HEK293T (cell line): ENCODE results near the gene IL25.
"Not testable (repeated sequence)": the region's sequence is repeated elsewhere in the genome, so short reads cannot be mapped to it uniquely, and the experiment has no call there.

Experiments
- CTCF ChIA-PET: fragments of 350-600 bp; formaldehyde crosslinking; extraction: SDS; loops from one replicate; lab custom pipeline; 2021; ENCODE audit warnings: antibody characterized with exemption, inconsistent platforms; lab: Yijun Ruan, JAX
- POLR2A ChIA-PET: fragments of 350-600 bp; formaldehyde crosslinking; extraction: SDS; loops from one replicate; lab custom pipeline; 2020; ENCODE audit warnings: antibody characterized with exemption, inconsistent platforms; lab: Yijun Ruan, JAX
- DNase-seq: peaks from one replicate; pipeline ENCODE4 v3.0.0; 2012; ENCODE audit warnings: mixed read lengths; ENCODE audit errors: extremely low spot score
- ARNT ChIP-seq: fragments of 450-650 bp; IDR thresholded peaks from 2 replicates; pipeline ENCODE4 v1.6.1; 2017; ENCODE audit warnings: mild to moderate bottlenecking
- BHLHE40 ChIP-seq: fragments of 450-650 bp; IDR thresholded peaks from 2 replicates; pipeline ENCODE4 v1.6.1; 2016; ENCODE audit warnings: mild to moderate bottlenecking, moderate library complexity, borderline replicate concordance
- CTBP1 ChIP-seq: fragments of 450-650 bp; IDR thresholded peaks from 2 replicates; pipeline ENCODE4 v1.6.1; 2016; ENCODE audit warnings: borderline replicate concordance
- ELF4 ChIP-seq: fragments of 450-650 bp; IDR thresholded peaks from 2 replicates; pipeline ENCODE4 v1.6.1; 2017; ENCODE audit warnings: antibody characterized with exemption
- FOXA1 ChIP-seq: fragments of 450-650 bp; IDR thresholded peaks from 2 replicates; pipeline ENCODE4 v1.6.1; 2016; ENCODE audit warnings: mild to moderate bottlenecking
- FOXK2 ChIP-seq: fragments of 450-650 bp; IDR thresholded peaks from 2 replicates; pipeline ENCODE4 v1.6.1; 2016; ENCODE audit warnings: mild to moderate bottlenecking
- FOXM1 ChIP-seq: fragments of 450-650 bp; IDR thresholded peaks from 2 replicates; pipeline ENCODE4 v1.6.1; 2017; ENCODE audit warnings: mild to moderate bottlenecking, borderline replicate concordance
- HDGF ChIP-seq: fragments of 450-650 bp; IDR thresholded peaks from 2 replicates; pipeline ENCODE4 v1.6.1; 2017; ENCODE audit warnings: antibody characterized with exemption, borderline replicate concordance
- L3MBTL2 ChIP-seq: fragments of 450-650 bp; conservative IDR thresholded peaks from 2 replicates; pipeline ENCODE4 v1.6.1; 2016; ENCODE audit warnings: mild to moderate bottlenecking
- LEF1 ChIP-seq: fragments of 450-650 bp; IDR thresholded peaks from 2 replicates; pipeline ENCODE4 v1.6.1; 2017; ENCODE audit warnings: mild to moderate bottlenecking, borderline replicate concordance
- NFRKB ChIP-seq: fragments of 450-650 bp; IDR thresholded peaks from 2 replicates; pipeline ENCODE4 v1.6.1; 2016; ENCODE audit warnings: mild to moderate bottlenecking, moderate library complexity
- SP1 ChIP-seq: fragments of 450-650 bp; IDR thresholded peaks from 2 replicates; pipeline ENCODE4 v1.6.1; 2017
- SUZ12 ChIP-seq: fragments of 450-650 bp; IDR thresholded peaks from 2 replicates; pipeline ENCODE4 v1.6.1; 2016; ENCODE audit warnings: mild to moderate bottlenecking
- TARDBP ChIP-seq: fragments of 450-650 bp; IDR thresholded peaks from 2 replicates; pipeline ENCODE4 v1.6.1; 2016
- ZNF384 ChIP-seq: fragments of 450-650 bp; IDR thresholded peaks from 2 replicates; pipeline ENCODE4 v1.6.1; 2016
- TF ChIP-seq, protein P1 (sequence below): fragments of 450-650 bp; IDR thresholded peaks from 2 replicates; pipeline ENCODE4 v1.6.1; 2016

IL25 gene

DNA sequence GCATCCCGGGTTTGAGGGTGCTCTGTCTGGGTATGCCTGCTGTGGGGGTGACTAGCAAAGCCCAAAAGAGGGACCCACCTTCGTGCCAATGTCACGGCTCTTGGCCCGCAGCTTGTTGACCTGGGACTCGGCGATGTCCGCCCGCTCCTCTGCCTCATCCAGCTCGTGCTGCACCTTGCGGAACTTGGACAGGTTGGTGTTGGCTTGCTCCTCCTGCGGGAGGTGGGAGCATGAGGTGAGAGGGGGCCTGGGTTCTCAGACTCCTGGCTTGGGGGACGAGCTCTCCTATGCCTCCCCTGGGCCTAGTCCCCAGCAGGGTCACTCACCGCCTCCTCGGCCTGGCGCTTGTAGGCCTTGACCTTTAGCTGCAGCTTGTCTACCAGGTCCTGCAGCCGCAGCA is 41.1 kb downstream of the IL25 start:
- DNase-seq, result no peak
- CTCF ChIA-PET, result interaction anchor here (0.6 kb wide), 1 partner anchor 11 kb away, joined by 3 read pairs; no protein-coding TSS in a partner anchor
- POLR2A ChIA-PET, result no interaction called here
- TF ChIP-seq FOXA1, result no peak
- no peak for TF ChIP-seq FOXK2
- no peak for TF ChIP-seq CTBP1

DNA sequence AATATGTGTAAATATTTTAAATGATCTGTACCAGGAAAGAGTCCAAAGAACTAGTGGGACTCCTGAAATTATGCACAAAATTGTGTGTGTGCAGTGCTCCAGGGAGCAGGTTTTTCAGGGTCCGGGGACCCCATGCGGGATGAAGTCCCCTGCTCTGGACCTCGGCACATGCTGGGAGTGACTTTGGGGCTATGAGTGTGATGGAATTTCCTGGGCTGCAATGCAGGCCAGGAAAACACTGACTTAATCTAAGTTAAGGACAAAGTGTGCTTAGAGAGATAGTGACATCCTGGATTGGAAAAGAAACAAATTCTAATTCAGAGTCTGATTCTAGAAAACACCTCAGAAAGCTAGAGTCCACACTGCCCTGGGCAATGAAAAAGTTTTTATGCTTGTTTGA is 41.6 kb downstream of the IL25 start:
- no peak for DNase-seq
- TF ChIP-seq ARNT (no peak), SP1 (no peak), FOXM1 (no peak), ZNF384 (no peak), L3MBTL2 (no peak), SUZ12 (no peak), NFRKB (no peak), LEF1 (no peak), TARDBP (no peak), HDGF (no peak), CTBP1 (no peak), FOXK2 (no peak), FOXA1 (no peak), ELF4 (no peak), BHLHE40 (no peak)
- TF ChIP-seq, protein P1, sequence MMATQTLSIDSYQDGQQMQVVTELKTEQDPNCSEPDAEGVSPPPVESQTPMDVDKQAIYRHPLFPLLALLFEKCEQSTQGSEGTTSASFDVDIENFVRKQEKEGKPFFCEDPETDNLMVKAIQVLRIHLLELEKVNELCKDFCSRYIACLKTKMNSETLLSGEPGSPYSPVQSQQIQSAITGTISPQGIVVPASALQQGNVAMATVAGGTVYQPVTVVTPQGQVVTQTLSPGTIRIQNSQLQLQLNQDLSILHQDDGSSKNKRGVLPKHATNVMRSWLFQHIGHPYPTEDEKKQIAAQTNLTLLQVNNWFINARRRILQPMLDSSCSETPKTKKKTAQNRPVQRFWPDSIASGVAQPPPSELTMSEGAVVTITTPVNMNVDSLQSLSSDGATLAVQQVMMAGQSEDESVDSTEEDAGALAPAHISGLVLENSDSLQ, result no peak
- CTCF ChIA-PET, result no interaction called here
- POLR2A ChIA-PET, result no interaction called here

DNA sequence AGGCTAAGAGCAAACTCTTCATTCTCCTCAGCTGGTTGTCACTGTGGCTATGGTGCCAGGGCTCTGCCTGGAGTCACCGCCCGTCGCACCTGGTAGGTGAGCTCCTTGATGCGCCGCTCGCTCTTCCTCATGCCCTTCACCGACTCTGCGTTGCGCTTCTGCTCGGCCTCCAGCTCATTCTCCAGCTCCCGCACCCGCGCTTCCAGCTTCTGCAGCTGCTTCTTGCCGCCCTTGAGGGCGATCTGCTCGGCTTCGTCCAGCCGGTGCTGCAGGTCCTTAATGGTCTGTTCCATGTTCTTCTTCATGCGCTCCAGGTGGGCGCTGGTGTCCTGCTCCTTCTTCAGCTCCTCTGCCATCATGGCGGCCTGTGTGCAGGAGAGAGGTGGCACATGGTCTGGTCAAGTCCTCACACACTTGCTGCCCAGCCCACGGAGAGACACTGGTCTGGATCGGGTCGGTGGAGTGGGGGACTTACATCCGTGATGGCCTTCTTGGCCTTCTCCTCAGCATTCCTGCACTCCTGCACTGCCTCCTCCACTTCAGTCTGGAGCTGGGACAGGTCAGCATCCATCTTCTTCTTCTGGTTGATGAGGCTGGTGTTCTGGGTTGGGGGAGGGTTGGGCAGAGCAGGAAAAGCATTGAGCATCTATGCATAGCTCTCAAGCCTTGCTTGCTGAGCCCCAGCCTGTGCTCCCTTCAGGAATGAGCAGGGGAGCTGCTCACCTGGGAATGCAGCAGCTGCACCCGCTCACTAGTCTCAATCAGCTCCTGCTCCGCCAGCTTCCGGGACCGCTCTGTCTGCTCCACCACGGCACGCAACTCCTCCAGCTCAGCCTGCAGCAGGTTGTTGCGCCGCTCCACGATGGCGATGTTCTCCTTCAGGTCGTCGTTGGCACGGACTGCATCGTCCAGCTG is 42.6 kb downstream of the IL25 start:
- CTCF ChIA-PET, result no interaction called here

DNA sequence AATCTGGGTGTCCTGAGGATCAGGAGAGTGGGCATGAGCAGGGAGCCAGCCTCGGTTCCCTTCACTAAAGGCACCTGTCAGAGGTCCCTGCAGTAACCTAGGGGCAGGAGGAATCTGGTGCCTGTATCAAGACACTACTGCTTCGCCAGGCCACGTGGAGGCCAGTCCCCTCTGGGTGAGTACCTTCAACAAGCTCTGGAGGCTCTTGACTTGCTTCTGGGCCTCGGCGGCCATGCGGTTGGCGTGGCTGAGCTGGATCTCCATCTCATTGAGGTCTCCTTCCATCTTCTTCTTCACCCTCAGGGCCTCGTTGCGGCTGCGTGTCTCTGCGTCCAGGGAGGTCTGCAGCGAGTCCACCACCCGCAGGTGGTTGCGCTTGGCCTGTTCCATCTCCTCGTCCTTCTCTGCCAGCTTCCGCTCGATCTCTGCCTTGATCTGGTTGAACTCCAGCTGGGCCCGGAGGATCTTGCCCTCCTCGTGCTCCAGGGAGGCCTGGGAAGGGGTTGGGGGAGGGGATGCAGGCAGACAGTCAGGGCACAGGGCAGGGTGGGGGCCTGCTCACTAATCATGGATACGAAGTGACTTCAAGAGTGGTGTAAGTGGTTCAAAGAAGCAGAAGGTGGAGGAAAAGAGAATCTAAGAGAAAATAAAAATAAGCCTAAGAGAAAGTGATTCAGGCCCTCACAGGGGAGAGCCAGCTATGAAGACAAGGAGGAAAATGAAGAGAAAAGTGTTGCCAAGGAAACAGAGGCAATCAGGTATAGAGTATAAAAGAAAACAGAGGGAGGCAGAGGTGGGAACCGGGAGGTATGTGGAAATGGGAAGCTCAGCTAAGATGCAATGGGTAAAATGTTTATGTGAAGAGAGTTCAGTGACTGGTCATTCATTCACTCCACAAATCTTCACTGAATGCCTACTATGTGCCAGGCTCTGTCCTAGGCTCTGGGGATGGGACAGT is 43.5 kb downstream of the IL25 start:
- CTCF ChIA-PET, result no interaction called here
- POLR2A ChIA-PET, result no interaction called here
- DNase-seq, result no peak
- TF ChIP-seq, protein P1, result no peak
- no peak for TF ChIP-seq ELF4
- no peak for TF ChIP-seq BHLHE40
- no peak for TF ChIP-seq TARDBP
- no peak for TF ChIP-seq HDGF
- no peak for TF ChIP-seq ZNF384

More for the DNA sequence above, 42.6 kb downstream of the IL25 start:
- POLR2A ChIA-PET, result no interaction called here
- DNase-seq, result no peak
- TF ChIP-seq SP1 (no peak), L3MBTL2 (no peak), NFRKB (no peak)
- TF ChIP-seq, protein P1, result no peak

DNA sequence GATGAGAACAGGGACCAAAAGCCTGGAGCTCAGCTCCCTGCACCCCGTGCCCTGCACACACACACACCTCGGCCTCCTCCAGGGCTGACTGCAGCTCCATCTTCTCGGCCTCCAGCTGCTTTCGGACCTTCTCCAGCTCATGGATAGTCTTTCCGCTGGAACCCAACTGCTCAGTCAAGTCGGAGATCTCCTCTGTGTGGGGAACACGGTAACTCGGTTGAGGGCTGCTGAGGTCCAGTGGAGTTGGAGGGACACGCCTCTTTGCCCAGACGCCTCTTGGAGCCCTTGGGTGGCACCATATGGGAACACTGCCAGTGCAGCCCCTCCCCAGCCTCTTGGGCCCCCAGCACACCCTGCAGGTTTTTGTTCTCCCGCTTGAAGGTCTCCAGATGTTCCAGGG is 44.2 kb downstream of the IL25 start:
- no peak for TF ChIP-seq FOXK2
- no peak for TF ChIP-seq TARDBP
- TF ChIP-seq HDGF, result no peak
- TF ChIP-seq, protein P1, result no peak
- no peak for TF ChIP-seq ZNF384
- TF ChIP-seq ELF4, result no peak
- TF ChIP-seq CTBP1, result no peak
- TF ChIP-seq FOXA1, result no peak
- no peak for TF ChIP-seq FOXM1
- TF ChIP-seq NFRKB, result no peak
- TF ChIP-seq SUZ12, result no peak
- no peak for TF ChIP-seq BHLHE40
- TF ChIP-seq LEF1, result no peak
- TF ChIP-seq SP1, result no peak
- TF ChIP-seq L3MBTL2, result no peak
- CTCF ChIA-PET, result no interaction called here
- DNase-seq, result no peak
- POLR2A ChIA-PET, result no interaction called here

DNA sequence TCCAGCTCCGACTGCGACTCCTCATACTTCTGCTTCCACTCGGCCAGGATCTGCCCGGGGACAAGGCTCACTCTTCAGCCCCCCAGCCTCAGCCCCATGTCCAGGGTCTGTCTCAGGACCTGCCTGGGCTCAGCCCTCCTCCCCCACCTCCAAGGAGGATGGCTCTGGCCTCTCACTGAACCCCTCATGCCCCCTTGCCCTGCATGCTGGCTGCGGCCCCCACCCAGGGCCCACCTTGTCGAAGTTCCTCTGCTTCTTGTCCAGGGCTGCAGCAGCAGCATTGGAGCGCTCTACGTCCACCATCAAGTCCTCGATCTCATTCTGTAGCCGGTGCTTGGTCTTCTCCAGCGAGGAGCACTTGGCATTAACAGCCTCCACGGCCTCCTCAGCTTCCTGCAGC is 44.7 kb downstream of the IL25 start:
- POLR2A ChIA-PET, CTCF ChIA-PET, DNase-seq: not testable (repeated sequence)
